ENCODE data around the gene NME7. TPM values are rescaled to one million over a fixed set of nuclear protein-coding genes. Genes with fewer than 3 reads are reported as not detected.

NME7 gene
- total RNA-seq, 1 experiment from 2014 or later, result 13.2 TPM

- Mint-ChIP-seq H3K27me3 (ENCODE audit: low read depth) (no peaks in the 10 kb centered on the region), H3K4me3 (no peak overlapping the region), H3K36me3 (ENCODE audit: insufficient read depth in 1 of 3, low read depth in 3 of 3) (peaks cover 10 to 26% (median 12%) of the 10 kb centered on the region in 3 experiments), H3K27ac (no peak overlapping the region), H3K4me1 (0 out of 4 replicates have a peak, but pooled peaks cover 0 to 3% of the 10 kb centered on the region in 2 experiments), H3K9me3 (peaks cover 17 to 18% of the 10 kb centered on the region in 2 experiments)
- Histone ChIP-seq H2AK5ac (ENCODE audit: insufficient read length, low read length) (no peak overlapping the region), H2AFZ (ENCODE audit: low read length) (no peak overlapping the region), H2BK120ac (ENCODE audit: low read depth, low read length, poor library complexity, severe bottlenecking) (no peak overlapping the region), H3K9me3 (ENCODE audit: control insufficient read depth, low read depth, low read length) (no peaks in the 10 kb centered on the region), H2BK5ac (ENCODE audit: insufficient read length, low read length) (no peak overlapping the region), H4K8ac (replicated peaks; ENCODE audit: insufficient read length, low read depth, low read length) (no peak overlapping the region), H3K4me2 (ENCODE audit: insufficient read depth, insufficient read length, low read length) (no peak overlapping the region), H3K27ac (ENCODE audit: insufficient read length, low read depth, low read length) (no peak overlapping the region), H3K9ac (ENCODE audit: extremely low read depth, insufficient read length, low read length) (no peak overlapping the region), H4K91ac (ENCODE audit: insufficient read length, low read depth, low read length) (no peak overlapping the region), H3K4ac (ENCODE audit: low read depth, low read length) (no peak overlapping the region), H3K79me2 (ENCODE audit: insufficient read depth, low read length) (no peaks in the 10 kb centered on the region), H2BK15ac (ENCODE audit: low read depth, low read length) (no peak overlapping the region), H3K56ac (ENCODE audit: insufficient read length, low read depth, low read length) (no peak overlapping the region), H3K23ac (ENCODE audit: insufficient read length, low read depth, low read length) (no peak overlapping the region), H2BK20ac (ENCODE audit: low read depth, low read length, poor library complexity, severe bottlenecking) (no peak overlapping the region), H3K4me1 (ENCODE audit: insufficient read depth, low read length) (no peaks in the 10 kb centered on the region), H3K23me2 (ENCODE audit: insufficient read length, low read depth, low read length, poor library complexity, severe bottlenecking) (no peaks in the 10 kb centered on the region), H3T11ph (ENCODE audit: low read length) (no peak overlapping the region), H2BK12ac (ENCODE audit: insufficient read length, low read depth, low read length) (no peak overlapping the region), H4K20me1 (ENCODE audit: control insufficient read depth, insufficient read depth, insufficient read length) (no peaks in the 10 kb centered on the region), H3K14ac (ENCODE audit: insufficient read depth, low read length) (no peak overlapping the region), H3K79me1 (ENCODE audit: insufficient read depth, low read depth, low read length, poor library complexity, severe bottlenecking) (no peaks in the 10 kb centered on the region), H4K5ac (ENCODE audit: insufficient read length, low read depth, low read length) (no peak overlapping the region), H3K18ac (ENCODE audit: insufficient read length, low read depth, low read length) (no peak overlapping the region), H3K27me3 (ENCODE audit: insufficient read depth, low read length) (no peaks in the 10 kb centered on the region)
- no peak for TF ChIP-seq CTCF (conservative IDR thresholded peaks at IDR 0.05)
- no peak for DNase-seq
- no CpG with 5 or more reads among the region's 2 CpGs for WGBS (ENCODE audit: extremely low coverage, insufficient read length, low lambda C conversion rate)
Measured at GRCh38 chr1:169261884-169262283, 105.7 kb downstream of the NME7 start.

All from H9 (cell line).